Central memory CD8-positive, alpha-beta T cell (primary cell): ENCODE data around the gene CIDEA.

ENCODE experiments used
- ATAC-seq: fragments of 150-1000 bp; cut with Tn5 transposase; replicated peaks from 2 replicates; pipeline ENCODE4 v1.10.0; 2022; ENCODE audit warnings: mild to moderate bottlenecking, moderate FRiP score, moderate number of reproducible peaks; ENCODE audit not compliant: poor library complexity, severe bottlenecking; ENCODE audit errors: extremely low read depth
- DNase-seq, 2 donors: peaks; one replicate each; pipeline ENCODE4 v3.0.0; 2021; ENCODE audit warnings: low spot score in 2 of 2
- H3K27ac Mint-ChIP-seq: one replicate; pipeline ENCODE4 v1.8.0; 2022; ENCODE audit warnings: low read depth, mild to moderate bottlenecking, moderate library complexity, mixed read lengths
- H3K27me3 Mint-ChIP-seq: one replicate; pipeline ENCODE4 v1.8.0; 2022; ENCODE audit warnings: mixed read lengths
- H3K36me3 Mint-ChIP-seq: one replicate; pipeline ENCODE4 v1.8.0; 2022; ENCODE audit warnings: mild to moderate bottlenecking, moderate library complexity, mixed read lengths; ENCODE audit not compliant: insufficient read depth
- H3K4me1 Mint-ChIP-seq: one replicate; pipeline ENCODE4 v1.8.0; 2022; ENCODE audit warnings: mixed read lengths
- H3K4me3 Mint-ChIP-seq: one replicate; pipeline ENCODE4 v1.8.0; 2022; ENCODE audit warnings: mild to moderate bottlenecking, moderate library complexity, mixed read lengths
- H3K9me3 Mint-ChIP-seq: one replicate; pipeline ENCODE4 v1.8.0; 2022; ENCODE audit warnings: mixed read lengths

The CIDEA gene

GRCh38 chr18:12246849-12247808 is 7.0 kb upstream of the CIDEA start:
- DNase-seq = no peak
- H3K27me3 Mint-ChIP-seq = peaks cover 87% of the 10 kb centered on the region

GRCh38 chr18:12247946-12248345 is 6.2 kb upstream of the CIDEA start:
- H3K9me3 Mint-ChIP-seq = no peaks in the 10 kb centered on the region
- no peak for DNase-seq
- no peak overlapping the region for H3K4me3 Mint-ChIP-seq
- no peaks in the 10 kb centered on the region for H3K36me3 Mint-ChIP-seq
- no peaks in the 10 kb centered on the region for H3K4me1 Mint-ChIP-seq
- peaks cover 87% of the 10 kb centered on the region for H3K27me3 Mint-ChIP-seq
- no peak for ATAC-seq
- no peak overlapping the region for H3K27ac Mint-ChIP-seq

More at GRCh38 chr18:12246849-12247808, 7.0 kb upstream of the CIDEA start:
- ATAC-seq = no peak
- H3K27ac Mint-ChIP-seq = no peak overlapping the region
- no peaks in the 10 kb centered on the region for H3K4me1 Mint-ChIP-seq
- no peaks in the 10 kb centered on the region for H3K36me3 Mint-ChIP-seq
- no peaks in the 10 kb centered on the region for H3K9me3 Mint-ChIP-seq
- H3K4me3 Mint-ChIP-seq = no peak overlapping the region

GRCh38 chr18:12248926-12249720 is 5.0 kb upstream of the CIDEA start:
- Mint-ChIP-seq H3K36me3 (no peaks in the 10 kb centered on the region), H3K27me3 (peaks cover 96% of the 10 kb centered on the region), H3K27ac (no peak overlapping the region), H3K4me3 (no peak overlapping the region), H3K9me3 (no peaks in the 10 kb centered on the region), H3K4me1 (no peaks in the 10 kb centered on the region)
- DNase-seq (no peak), ATAC-seq (no peak)

- Mint-ChIP-seq H3K4me3 (no peak overlapping the region), H3K4me1 (no peaks in the 10 kb centered on the region), H3K36me3 (no peaks in the 10 kb centered on the region), H3K9me3 (no peaks in the 10 kb centered on the region), H3K27me3 (peaks cover 96% of the 10 kb centered on the region), H3K27ac (no peak overlapping the region)
- no peak for DNase-seq
- ATAC-seq = no peak
Observed at GRCh38 chr18:12251311-12251710, 2.9 kb upstream of the CIDEA start.

GRCh38 chr18:12252061-12252460 is 2.1 kb upstream of the CIDEA start:
- Mint-ChIP-seq H3K9me3 (no peaks in the 10 kb centered on the region), H3K27ac (no peak overlapping the region), H3K36me3 (no peaks in the 10 kb centered on the region), H3K4me1 (no peaks in the 10 kb centered on the region), H3K27me3 (peaks cover 96% of the 10 kb centered on the region), H3K4me3 (no peak overlapping the region)
- DNase-seq (no peak), ATAC-seq (no peak)

GRCh38 chr18:12253027-12253426 is 1.1 kb upstream of the CIDEA start:
- H3K4me1 Mint-ChIP-seq = no peaks in the 10 kb centered on the region
- H3K27me3 Mint-ChIP-seq = peaks cover 96% of the 10 kb centered on the region
- no peak overlapping the region for H3K4me3 Mint-ChIP-seq

GRCh38 chr18:12253663-12254135 is 462 bp upstream of the CIDEA start:
- ATAC-seq = no peak

More at GRCh38 chr18:12253027-12253426, 1.1 kb upstream of the CIDEA start:
- ATAC-seq = no peak
- DNase-seq = no peak
- H3K36me3 Mint-ChIP-seq = no peaks in the 10 kb centered on the region
- no peaks in the 10 kb centered on the region for H3K9me3 Mint-ChIP-seq
- no peak overlapping the region for H3K27ac Mint-ChIP-seq

GRCh38 chr18:12254820-12255511 is 805 bp downstream of the CIDEA start:
- H3K4me1 Mint-ChIP-seq = no peaks in the 10 kb centered on the region
- H3K36me3 Mint-ChIP-seq = no peaks in the 10 kb centered on the region
- H3K27me3 Mint-ChIP-seq = peaks cover 87% of the 10 kb centered on the region
- H3K4me3 Mint-ChIP-seq = no peak overlapping the region
- no peak overlapping the region for H3K27ac Mint-ChIP-seq
- no peaks in the 10 kb centered on the region for H3K9me3 Mint-ChIP-seq
- DNase-seq (no peak), ATAC-seq (no peak)

More at GRCh38 chr18:12253663-12254135, 462 bp upstream of the CIDEA start:
- Mint-ChIP-seq H3K4me1 (no peaks in the 10 kb centered on the region), H3K36me3 (no peaks in the 10 kb centered on the region), H3K27me3 (peaks cover 96% of the 10 kb centered on the region), H3K27ac (no peak overlapping the region), H3K9me3 (no peaks in the 10 kb centered on the region), H3K4me3 (no peak overlapping the region)
- no peak for DNase-seq

- no peaks in the 10 kb centered on the region for H3K36me3 Mint-ChIP-seq
- no peaks in the 10 kb centered on the region for H3K9me3 Mint-ChIP-seq
- no peak for ATAC-seq
- no peaks in the 10 kb centered on the region for H3K4me1 Mint-ChIP-seq
- DNase-seq = no peak
- H3K27me3 Mint-ChIP-seq = peaks cover 80% of the 10 kb centered on the region
- no peak overlapping the region for H3K27ac Mint-ChIP-seq
- H3K4me3 Mint-ChIP-seq = no peak overlapping the region
Observed at GRCh38 chr18:12255626-12256026, 1.5 kb downstream of the CIDEA start.

GRCh38 chr18:12256951-12257350 is 2.8 kb downstream of the CIDEA start:
- no peak for ATAC-seq
- H3K36me3 Mint-ChIP-seq = no peaks in the 10 kb centered on the region
- no peak overlapping the region for H3K4me3 Mint-ChIP-seq
- no peak for DNase-seq
- no peaks in the 10 kb centered on the region for H3K9me3 Mint-ChIP-seq
- no peaks in the 10 kb centered on the region for H3K4me1 Mint-ChIP-seq
- peaks cover 67% of the 10 kb centered on the region for H3K27me3 Mint-ChIP-seq
- no peak overlapping the region for H3K27ac Mint-ChIP-seq

- ATAC-seq (no peak), DNase-seq (no peak)
- Mint-ChIP-seq H3K9me3 (no peaks in the 10 kb centered on the region), H3K4me1 (no peaks in the 10 kb centered on the region), H3K36me3 (no peaks in the 10 kb centered on the region), H3K4me3 (no peak overlapping the region), H3K27me3 (peaks cover 60% of the 10 kb centered on the region), H3K27ac (no peak overlapping the region)
Observed at GRCh38 chr18:12257996-12258718, 4.0 kb downstream of the CIDEA start.
